Endothelial cell of umbilical vein (primary cell): Measurements from ENCODE around the gene TMEM252.

Source experiments
- CTCF ChIP-seq, 2 donors: IDR thresholded peaks; 1 replicate in 1 of 2; 2 replicates in 1 of 2; pipeline ENCODE4 v1.5.1; 2011; ENCODE audit warnings: low read length in 2 of 2, mild to moderate bottlenecking in 2 of 2, moderate library complexity in 2 of 2, control low read depth in 1 of 2, inconsistent platforms in 1 of 2, low read depth in 1 of 2; ENCODE audit not compliant: insufficient read depth in 1 of 2; ENCODE audit errors: extremely low read depth in 1 of 2
- EZH2 ChIP-seq: IDR thresholded peaks from 2 replicates; pipeline ENCODE4 v1.6.1; 2012; ENCODE audit warnings: borderline replicate concordance, low read depth, mild to moderate bottlenecking, moderate library complexity, low read length, inconsistent platforms; ENCODE audit not compliant: severe bottlenecking
- POLR2A ChIP-seq: IDR thresholded peaks from 2 replicates; pipeline ENCODE4 v1.6.1; 2012; ENCODE audit warnings: low read depth, mild to moderate bottlenecking, control low read depth, low read length

- TF ChIP-seq CTCF (IDR thresholded peaks at IDR 0.05; ENCODE audit: extremely low read depth in 1 of 2, insufficient read depth in 1 of 2, low read depth in 1 of 2, low read length in 2 of 2) (no peak), POLR2A (no peak), EZH2 (no peak)
Measured at GRCh38 chr9:68552700-68553476, 12.2 kb upstream of the TMEM252 start.
